ENCODE measurements around the gene AGMO.

Gene AGMO

GRCh38 chr7:15168489-15168888 lies 393.3 kb downstream of the AGMO start:
- H3K27ac ChIP-seq (ENCODE audit: low read depth, low read length) = no peak overlapping the region
- H3K27me3 ChIP-seq (ENCODE audit: low read length) = no peaks in the 10 kb centered on the region
- no peak overlapping the region for H3K9ac ChIP-seq (ENCODE audit: low read length)
- H3K9me2 ChIP-seq (replicated peaks; ENCODE audit: insufficient read depth, low read length) = no peaks in the 10 kb centered on the region
- H3K79me2 ChIP-seq (ENCODE audit: insufficient read depth, low read length) = no peaks in the 10 kb centered on the region
- no peaks in the 10 kb centered on the region for H3K9me3 ChIP-seq (ENCODE audit: insufficient read depth, low read length)
- H3K4me2 ChIP-seq (ENCODE audit: low read depth, low read length, poor library complexity, severe bottlenecking) = no peak overlapping the region
- no peak overlapping the region for H3K4me3 ChIP-seq (ENCODE audit: insufficient read depth, low read length, poor library complexity, severe bottlenecking)
- no peak overlapping the region for H2AFZ ChIP-seq (ENCODE audit: low read depth, low read length, severe bottlenecking)
- no peaks in the 10 kb centered on the region; the same call in 1 of the 2 replicates for H4K20me1 ChIP-seq (ENCODE audit: low read depth, low read length)
- no peaks in the 10 kb centered on the region for H3F3A ChIP-seq (ENCODE audit: insufficient read depth)
- H3K36me3 ChIP-seq (ENCODE audit: low read length) = no peaks in the 10 kb centered on the region
- TF ChIP-seq CTCF (IDR thresholded peaks at IDR 0.05; ENCODE audit: insufficient read depth, low read length, poor library complexity, severe bottlenecking) (no peak), EZH2phosphoT487 (conservative IDR thresholded peaks at IDR 0.05; ENCODE audit: low read length) (no peak)

- Histone ChIP-seq H3K27me3 (ENCODE audit: low read length) (no peaks in the 10 kb centered on the region), H3F3A (ENCODE audit: insufficient read depth) (no peaks in the 10 kb centered on the region), H3K36me3 (ENCODE audit: low read length) (no peaks in the 10 kb centered on the region), H3K4me2 (ENCODE audit: low read depth, low read length, poor library complexity, severe bottlenecking) (no peak overlapping the region), H3K79me2 (ENCODE audit: insufficient read depth, low read length) (no peaks in the 10 kb centered on the region), H3K9me3 (ENCODE audit: insufficient read depth, low read length) (no peaks in the 10 kb centered on the region), H4K20me1 (ENCODE audit: low read depth, low read length) (no peaks in the 10 kb centered on the region), H3K9me2 (replicated peaks; ENCODE audit: insufficient read depth, low read length) (no peaks in the 10 kb centered on the region), H2AFZ (ENCODE audit: low read depth, low read length, severe bottlenecking) (no peak overlapping the region), H3K9ac (ENCODE audit: low read length) (no peak overlapping the region), H3K4me3 (ENCODE audit: insufficient read depth, low read length, poor library complexity, severe bottlenecking) (no peak overlapping the region), H3K27ac (ENCODE audit: low read depth, low read length) (no peak overlapping the region)
- TF ChIP-seq CTCF (IDR thresholded peaks at IDR 0.05; ENCODE audit: insufficient read depth, low read length, poor library complexity, severe bottlenecking) = no peak
- TF ChIP-seq EZH2phosphoT487 (conservative IDR thresholded peaks at IDR 0.05; ENCODE audit: low read length) = no peak
These were observed 393.9 kb downstream of the AGMO start for GRCh38 chr7:15167912-15168311.

DNA sequence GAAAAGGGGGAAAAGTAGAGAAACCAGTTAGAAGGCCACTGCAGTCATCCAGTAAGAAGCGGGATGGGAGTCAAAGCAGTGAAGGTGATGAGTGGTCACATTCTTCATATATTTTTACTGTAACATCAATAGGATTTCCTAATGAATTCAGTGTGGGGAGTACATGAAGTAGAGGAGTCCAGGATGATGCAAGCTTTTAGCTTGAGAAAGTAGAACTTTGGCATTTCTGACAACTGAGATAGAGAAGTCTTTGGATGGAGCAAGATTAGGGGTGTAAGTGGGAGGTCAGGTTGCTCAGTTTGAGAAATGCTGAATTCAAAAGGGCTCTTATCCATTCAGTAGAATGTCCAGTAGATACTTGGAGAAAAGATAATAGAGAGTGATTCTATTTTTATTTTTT lies 395.2 kb downstream of the AGMO start:
- no peak for TF ChIP-seq EZH2phosphoT487 (conservative IDR thresholded peaks at IDR 0.05; ENCODE audit: low read length)
- TF ChIP-seq CTCF (IDR thresholded peaks at IDR 0.05; ENCODE audit: insufficient read depth, low read length, poor library complexity, severe bottlenecking) = no peak
- Histone ChIP-seq H2AFZ (ENCODE audit: low read depth, low read length, severe bottlenecking) (no peak overlapping the region), H3K27ac (ENCODE audit: low read depth, low read length) (no peak overlapping the region)

More for the DNA sequence above, 395.2 kb downstream of the AGMO start:
- no peaks in the 10 kb centered on the region for H3K36me3 ChIP-seq (ENCODE audit: low read length)
- no peaks in the 10 kb centered on the region for H3K79me2 ChIP-seq (ENCODE audit: insufficient read depth, low read length)
- no peaks in the 10 kb centered on the region for H3K9me3 ChIP-seq (ENCODE audit: insufficient read depth, low read length)
- no peaks in the 10 kb centered on the region for H3K27me3 ChIP-seq (ENCODE audit: low read length)
- H3K9me2 ChIP-seq (replicated peaks; ENCODE audit: insufficient read depth, low read length) = no peaks in the 10 kb centered on the region
- no peaks in the 10 kb centered on the region for H4K20me1 ChIP-seq (ENCODE audit: low read depth, low read length)
- no peak overlapping the region for H3K4me3 ChIP-seq (ENCODE audit: insufficient read depth, low read length, poor library complexity, severe bottlenecking)
- no peak overlapping the region for H3K9ac ChIP-seq (ENCODE audit: low read length)
- no peaks in the 10 kb centered on the region for H3F3A ChIP-seq (ENCODE audit: insufficient read depth)
- no peak overlapping the region for H3K4me2 ChIP-seq (ENCODE audit: low read depth, low read length, poor library complexity, severe bottlenecking)

Data from SU-DHL-6 (cell line).